Parathyroid adenoma (tissue), 2 donors: Measurements from ENCODE around the gene CTNNA1.

Source experiments
- H2AFZ ChIP-seq: fragments of 300-600 bp; sonication (generic); one replicate; pipeline ENCODE4 v1.7.0; 2017; ENCODE audit warnings: antibody characterized with exemption, mild to moderate bottlenecking
- H3K27ac ChIP-seq: fragments of 300-600 bp; sonication (generic); one replicate; pipeline ENCODE4 v1.7.0; 2017
- H3K27me3 ChIP-seq: fragments of 300-600 bp; sonication (generic); one replicate; pipeline ENCODE4 v1.7.0; 2017; ENCODE audit warnings: low read length; ENCODE audit not compliant: control insufficient read depth, insufficient read depth
- H3K36me3 ChIP-seq: fragments of 300-600 bp; sonication (generic); one replicate; pipeline ENCODE4 v1.7.0; 2017; ENCODE audit warnings: low read length; ENCODE audit not compliant: control insufficient read depth, insufficient read depth
- H3K4me1 ChIP-seq: fragments of 300-600 bp; sonication (generic); one replicate; pipeline ENCODE4 v1.7.0; 2017; ENCODE audit warnings: control low read depth
- H3K4me2 ChIP-seq: fragments of 300-600 bp; sonication (generic); one replicate; pipeline ENCODE4 v1.7.0; 2017; ENCODE audit warnings: low read length
- H3K4me3 ChIP-seq: fragments of 300-600 bp; sonication (generic); one replicate; pipeline ENCODE4 v1.7.0; 2017; ENCODE audit warnings: low read depth, low read length
- H3K79me2 ChIP-seq: fragments of 300-600 bp; sonication (generic); one replicate; pipeline ENCODE4 v1.7.0; 2017; ENCODE audit warnings: control low read depth
- H3K9ac ChIP-seq: fragments of 300-600 bp; sonication (generic); one replicate; pipeline ENCODE4 v1.7.0; 2017; ENCODE audit warnings: mild to moderate bottlenecking
- H3K9me3 ChIP-seq: fragments of 300-600 bp; sonication (generic); one replicate; pipeline ENCODE4 v1.7.0; 2017; ENCODE audit warnings: low read length; ENCODE audit not compliant: control insufficient read depth
- TF ChIP-seq, protein P1 (sequence below): fragments of 300-600 bp; sonication (generic); IDR thresholded peaks from one replicate; pipeline ENCODE4 v1.7.0; 2017; ENCODE audit warnings: antibody characterized with exemption, mild to moderate bottlenecking
- donor health status: primary hyperparathyroidism.

CTNNA1 gene

DNA sequence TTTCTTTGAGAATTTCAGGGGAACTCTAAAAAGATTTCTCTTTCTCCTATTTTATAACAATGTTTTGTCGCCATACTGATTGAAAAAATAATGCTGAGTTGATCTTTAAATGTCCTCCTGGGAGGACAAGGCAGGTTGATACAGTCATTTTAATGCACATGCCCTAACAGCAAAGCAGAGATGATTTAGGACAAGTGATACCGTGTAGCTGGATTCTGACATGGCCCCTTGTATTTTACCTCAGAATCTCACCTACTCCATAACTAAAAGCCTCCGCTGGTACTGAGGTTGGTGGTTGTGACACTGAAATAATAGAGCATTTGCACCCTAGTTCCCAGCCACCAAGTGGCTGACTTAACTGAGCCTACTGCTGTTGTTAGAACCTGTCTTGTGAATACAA is 122.7 kb downstream of the CTNNA1 start:
- Histone ChIP-seq H3K9ac (no peak overlapping the region), H2AFZ (no peak overlapping the region), H3K79me2 (peaks cover 54% of the 10 kb centered on the region), H3K27ac (no peak overlapping the region), H3K36me3 (no peaks in the 10 kb centered on the region), H3K4me3 (no peak overlapping the region), H3K27me3 (no peaks in the 10 kb centered on the region), H3K4me1 (peaks cover 24% of the 10 kb centered on the region), H3K9me3 (no peaks in the 10 kb centered on the region), H3K4me2 (no peak overlapping the region)
- TF ChIP-seq, protein P1, sequence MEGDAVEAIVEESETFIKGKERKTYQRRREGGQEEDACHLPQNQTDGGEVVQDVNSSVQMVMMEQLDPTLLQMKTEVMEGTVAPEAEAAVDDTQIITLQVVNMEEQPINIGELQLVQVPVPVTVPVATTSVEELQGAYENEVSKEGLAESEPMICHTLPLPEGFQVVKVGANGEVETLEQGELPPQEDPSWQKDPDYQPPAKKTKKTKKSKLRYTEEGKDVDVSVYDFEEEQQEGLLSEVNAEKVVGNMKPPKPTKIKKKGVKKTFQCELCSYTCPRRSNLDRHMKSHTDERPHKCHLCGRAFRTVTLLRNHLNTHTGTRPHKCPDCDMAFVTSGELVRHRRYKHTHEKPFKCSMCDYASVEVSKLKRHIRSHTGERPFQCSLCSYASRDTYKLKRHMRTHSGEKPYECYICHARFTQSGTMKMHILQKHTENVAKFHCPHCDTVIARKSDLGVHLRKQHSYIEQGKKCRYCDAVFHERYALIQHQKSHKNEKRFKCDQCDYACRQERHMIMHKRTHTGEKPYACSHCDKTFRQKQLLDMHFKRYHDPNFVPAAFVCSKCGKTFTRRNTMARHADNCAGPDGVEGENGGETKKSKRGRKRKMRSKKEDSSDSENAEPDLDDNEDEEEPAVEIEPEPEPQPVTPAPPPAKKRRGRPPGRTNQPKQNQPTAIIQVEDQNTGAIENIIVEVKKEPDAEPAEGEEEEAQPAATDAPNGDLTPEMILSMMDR, result no peak

GRCh38 chr5:138876811-138877210 is 123.6 kb downstream of the CTNNA1 start:
- Histone ChIP-seq H3K27me3 (no peaks in the 10 kb centered on the region), H3K9ac (no peak overlapping the region), H3K9me3 (no peaks in the 10 kb centered on the region), H3K36me3 (no peaks in the 10 kb centered on the region), H3K4me1 (peaks cover 17% of the 10 kb centered on the region), H3K4me2 (no peak overlapping the region), H3K4me3 (no peak overlapping the region), H2AFZ (no peak overlapping the region), H3K79me2 (peaks cover 55% of the 10 kb centered on the region), H3K27ac (no peak overlapping the region)
- TF ChIP-seq, protein P1, result no peak

DNA sequence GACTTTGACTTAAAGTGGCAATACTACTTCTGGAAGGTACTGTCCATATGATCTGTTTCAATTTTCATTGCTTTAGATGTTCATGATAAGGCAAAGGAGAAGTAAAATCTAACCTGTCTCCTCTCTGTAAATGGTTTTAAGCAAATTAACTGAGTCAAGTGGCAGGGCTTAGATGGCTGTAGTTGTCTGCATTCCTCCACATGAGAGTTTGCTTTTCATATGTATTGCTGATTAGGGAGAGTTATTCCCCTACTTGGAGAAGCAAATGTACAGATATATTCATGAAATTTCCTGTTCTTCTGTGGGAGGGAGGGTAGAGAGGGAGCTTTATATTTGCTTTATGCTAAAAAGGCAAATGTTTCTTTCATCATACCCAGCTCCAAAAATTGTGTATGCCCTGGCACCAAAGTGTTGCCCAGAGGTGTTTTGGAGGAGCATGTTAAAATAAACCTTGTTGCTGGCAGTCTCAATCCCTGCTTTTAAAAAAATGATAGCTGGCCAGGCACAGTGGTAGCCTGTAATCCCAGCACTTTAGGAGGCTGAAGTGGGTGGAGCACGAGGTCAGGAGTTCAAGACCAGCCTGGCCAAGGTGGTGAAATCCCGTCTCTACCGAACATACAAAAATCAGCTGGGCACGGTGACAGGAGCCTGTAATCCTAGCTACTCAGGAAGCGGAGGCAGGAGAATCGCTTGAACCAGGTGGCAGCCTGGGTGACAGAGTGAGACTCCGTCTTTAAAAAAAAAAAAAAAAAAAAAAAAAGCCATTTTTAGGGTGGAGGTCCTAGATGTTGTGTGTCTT is 125.4 kb downstream of the CTNNA1 start:
- Histone ChIP-seq H3K9me3 (no peaks in the 10 kb centered on the region), H3K4me2 (no peak overlapping the region), H3K27me3 (no peaks in the 10 kb centered on the region), H3K27ac (no peak overlapping the region), H2AFZ (no peak overlapping the region), H3K4me3 (no peak overlapping the region), H3K79me2 (peaks cover 49% of the 10 kb centered on the region), H3K36me3 (no peaks in the 10 kb centered on the region), H3K9ac (no peak overlapping the region), H3K4me1 (peaks cover 15% of the 10 kb centered on the region)
- TF ChIP-seq, protein P1, result no peak

DNA sequence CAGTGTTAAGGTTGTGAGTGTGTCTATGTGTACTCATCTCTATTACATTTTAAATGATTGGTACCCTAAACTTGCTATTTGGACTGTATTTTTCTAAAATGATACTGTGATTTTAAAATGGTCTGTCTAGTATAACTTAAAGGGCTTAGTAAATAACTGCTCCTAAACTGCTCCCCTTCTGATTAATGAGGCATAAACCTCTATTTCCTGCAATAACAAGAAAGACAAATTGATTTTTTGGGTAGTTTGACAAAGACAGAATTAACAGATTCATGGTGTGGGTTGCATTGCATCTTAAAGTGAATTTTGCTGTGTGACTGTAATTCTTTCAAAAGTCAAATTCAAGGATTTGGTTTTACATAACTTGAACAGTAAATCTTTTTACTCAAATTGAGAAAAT is 130.0 kb downstream of the CTNNA1 start:
- H3K27ac ChIP-seq, result no peak overlapping the region
- no peak overlapping the region for H3K4me2 ChIP-seq
- H3K36me3 ChIP-seq, result no peaks in the 10 kb centered on the region
- H3K27me3 ChIP-seq, result no peaks in the 10 kb centered on the region
- peaks cover 4% of the 10 kb centered on the region for H3K4me1 ChIP-seq
- H3K4me3 ChIP-seq, result no peak overlapping the region
- TF ChIP-seq, protein P1, result no peak
- no peak overlapping the region for H2AFZ ChIP-seq
- H3K9ac ChIP-seq, result no peak overlapping the region
- H3K9me3 ChIP-seq, result no peaks in the 10 kb centered on the region
- H3K79me2 ChIP-seq, result peaks cover 15% of the 10 kb centered on the region

DNA sequence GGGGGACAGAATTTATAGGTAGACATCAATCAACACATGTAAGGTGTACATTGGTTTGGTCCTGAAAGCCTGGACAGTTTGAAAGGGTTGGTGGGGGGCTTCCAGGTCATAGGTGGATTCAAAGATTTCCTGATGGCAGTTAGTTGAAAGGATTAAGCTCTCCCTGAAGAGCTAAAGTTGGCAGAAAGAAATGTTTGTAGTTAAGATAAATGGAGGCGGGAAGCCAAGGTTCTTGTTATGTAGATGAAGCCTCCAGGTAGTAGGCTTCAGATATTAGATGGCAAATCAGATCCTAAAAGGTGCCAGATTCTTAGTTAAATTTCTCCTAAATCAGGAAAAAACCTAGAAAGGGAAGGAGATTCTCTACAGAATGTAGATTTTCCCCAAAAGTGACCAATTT is 130.9 kb downstream of the CTNNA1 start:
- Histone ChIP-seq H3K27me3 (no peaks in the 10 kb centered on the region), H3K9me3 (no peaks in the 10 kb centered on the region), H3K27ac (no peak overlapping the region), H3K36me3 (no peaks in the 10 kb centered on the region), H3K9ac (no peak overlapping the region), H2AFZ (no peak overlapping the region), H3K4me3 (no peak overlapping the region), H3K4me2 (no peak overlapping the region), H3K79me2 (peaks cover 9% of the 10 kb centered on the region), H3K4me1 (peaks cover 4% of the 10 kb centered on the region)
- TF ChIP-seq, protein P1, result no peak
